T-helper 2 cell treated with Interferon-gamma antibody and Interleukin-4, amounts not matched to agents 100 ng/mL and 5 ng/mL, for 36 hours (primary cell): ENCODE measurements around the gene MCFD2. TPM values are rescaled to one million over a fixed set of nuclear protein-coding genes. Genes with fewer than 3 reads are reported as not detected.

Experiments
- intact Hi-C: fragments of 100-400 bp; cut with micrococcal nuclease; formaldehyde crosslinking; loops from one replicate; pipeline ENCODE4 v1.15.1; 2023
- total RNA-seq: library from RNA; stranded (reverse); gene quantifications from 2 replicates; pipeline ENCODE4 v1.2.3, GENCODE V29; 2022

The MCFD2 gene
- total RNA-seq, result 46.2 and 47.8 TPM in 2 replicates

DNA sequence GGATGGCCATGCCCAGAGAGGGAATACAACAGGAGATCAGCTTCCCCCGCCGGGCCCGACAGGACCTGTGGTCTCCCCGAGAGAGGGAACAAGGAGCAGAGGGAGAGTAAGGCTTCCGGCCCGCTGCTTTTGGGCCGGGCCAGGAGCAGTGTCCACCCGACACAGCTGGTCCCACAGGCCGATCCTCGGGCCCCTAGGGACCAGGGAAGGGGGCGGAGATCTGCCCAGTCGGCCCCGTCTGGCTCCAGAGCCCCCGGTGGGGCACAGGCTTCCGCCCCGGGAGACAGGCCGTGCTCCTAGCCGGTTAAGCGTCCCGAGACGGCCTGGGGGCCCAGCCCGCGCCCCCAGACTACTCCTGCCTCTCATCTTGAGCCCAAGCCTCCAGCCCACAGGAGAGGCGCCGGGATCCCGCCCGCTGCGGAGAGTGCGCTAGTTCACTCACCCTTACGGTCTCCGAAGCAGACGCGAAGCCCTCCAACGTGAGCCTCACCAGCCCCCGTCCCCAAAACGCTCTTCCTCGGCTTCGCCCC is at the start of gene MCFD2:
Gene MCFD2, minus strand, starts transcription at position 526 of the 530 bp plus-strand sequence. CDS start 6,635 bp downstream, outside the sequence.
- intact Hi-C loops, result no loop called here

GRCh38 chr2:46964835-46965560 is 49.4 kb upstream of the MCFD2 start:
- intact Hi-C loops, result no loop called here

GRCh38 chr2:46963941-46964673 is 48.5 kb upstream of the MCFD2 start:
- intact Hi-C loops, result no loop called here

GRCh38 chr2:46963210-46963609 is 47.6 kb upstream of the MCFD2 start:
- intact Hi-C loops, result no loop called here

- intact Hi-C loops, result no loop called here
Measured at GRCh38 chr2:46962751-46963150, 47.1 kb upstream of the MCFD2 start.

- intact Hi-C loops, result no loop called here
Measured at GRCh38 chr2:46960618-46961017, 45.0 kb upstream of the MCFD2 start.

- intact Hi-C loops, result no loop called here
Measured at GRCh38 chr2:46958431-46959017, 42.9 kb upstream of the MCFD2 start.

DNA sequence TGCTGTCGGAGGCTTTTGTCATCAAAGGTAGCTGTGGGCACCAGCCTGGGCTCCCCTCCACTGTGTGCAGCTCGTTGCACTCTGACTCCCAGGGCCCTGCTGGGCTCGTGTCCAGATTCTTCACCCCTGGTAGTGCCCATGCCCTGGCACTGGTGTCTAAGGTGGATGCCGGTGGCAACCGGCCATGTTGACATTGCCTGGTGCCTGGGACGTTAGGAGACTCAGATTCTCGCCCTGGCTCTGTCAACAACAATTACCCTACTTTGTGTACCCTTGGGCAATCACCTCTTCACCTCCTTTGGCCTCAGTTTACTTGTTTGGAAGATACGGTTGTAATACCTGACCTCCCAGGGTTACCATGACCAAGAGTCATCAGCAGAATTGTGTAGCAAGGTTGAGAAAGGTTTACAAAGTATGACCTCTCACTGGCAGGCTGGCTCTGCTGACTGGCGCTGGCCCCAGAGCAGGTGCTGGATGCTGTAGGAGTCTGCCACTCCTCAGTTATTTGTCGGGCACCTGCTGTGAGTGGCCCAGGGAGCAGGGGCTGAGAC is 41.5 kb upstream of the MCFD2 start:
- intact Hi-C loops, result no loop called here

- intact Hi-C loops, result no loop called here
Measured at GRCh38 chr2:46955764-46956163, 40.2 kb upstream of the MCFD2 start.

DNA sequence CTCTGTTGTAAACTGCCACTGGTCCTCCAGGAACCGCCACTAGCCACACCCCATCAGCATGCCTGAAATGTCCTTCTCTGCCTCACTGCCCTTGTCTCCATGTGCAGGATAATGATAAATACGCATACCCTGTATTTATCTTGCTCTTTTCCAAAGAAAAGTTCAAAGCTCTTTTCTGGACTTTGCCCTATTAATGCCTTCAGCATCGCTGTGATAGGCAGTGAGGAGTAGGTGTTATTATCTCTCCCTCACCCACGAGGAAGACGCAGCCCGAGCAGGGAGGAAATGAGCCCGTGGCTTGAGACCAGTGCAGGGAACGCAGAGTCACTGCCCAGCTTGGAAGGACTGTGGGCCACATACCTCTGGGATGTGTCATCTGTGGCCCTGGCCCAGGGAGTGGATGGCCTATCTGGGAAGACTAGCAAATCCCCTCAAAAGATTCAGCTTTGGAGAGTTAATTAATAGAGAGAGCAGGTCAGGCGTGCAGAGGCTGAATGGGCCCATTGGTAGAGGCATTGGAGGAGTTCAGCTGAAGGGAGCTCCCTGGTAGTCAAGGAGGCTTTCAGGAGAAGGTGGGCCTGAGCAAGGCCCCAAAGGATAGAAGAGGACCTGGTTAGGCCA is 39.5 kb upstream of the MCFD2 start:
- intact Hi-C loops, result no loop called here

DNA sequence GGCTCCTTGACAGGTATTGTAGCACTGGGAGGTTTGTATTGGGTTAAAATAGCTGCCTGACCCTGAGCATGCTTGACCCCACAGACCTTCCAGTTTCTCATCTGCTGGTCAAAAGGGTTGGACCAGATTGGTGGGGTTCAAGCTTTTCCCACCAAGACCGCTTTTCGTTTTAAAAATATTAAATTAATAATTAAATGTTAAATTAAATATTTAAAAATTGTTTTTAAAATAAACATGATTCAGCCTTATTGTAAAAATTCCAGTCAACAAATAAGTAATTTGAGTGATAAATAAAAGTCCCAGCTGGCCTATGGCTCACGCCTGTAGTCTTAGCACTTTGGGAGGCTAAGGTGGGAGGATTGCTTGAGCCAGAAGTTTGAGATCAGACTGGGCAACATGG is 36.6 kb upstream of the MCFD2 start:
- intact Hi-C loops, result no loop called here

- intact Hi-C loops, result no loop called here
Measured at GRCh38 chr2:46951290-46952064, 35.9 kb upstream of the MCFD2 start.

- intact Hi-C loops, result no loop called here
Measured at GRCh38 chr2:46950314-46950713, 34.7 kb upstream of the MCFD2 start.

DNA sequence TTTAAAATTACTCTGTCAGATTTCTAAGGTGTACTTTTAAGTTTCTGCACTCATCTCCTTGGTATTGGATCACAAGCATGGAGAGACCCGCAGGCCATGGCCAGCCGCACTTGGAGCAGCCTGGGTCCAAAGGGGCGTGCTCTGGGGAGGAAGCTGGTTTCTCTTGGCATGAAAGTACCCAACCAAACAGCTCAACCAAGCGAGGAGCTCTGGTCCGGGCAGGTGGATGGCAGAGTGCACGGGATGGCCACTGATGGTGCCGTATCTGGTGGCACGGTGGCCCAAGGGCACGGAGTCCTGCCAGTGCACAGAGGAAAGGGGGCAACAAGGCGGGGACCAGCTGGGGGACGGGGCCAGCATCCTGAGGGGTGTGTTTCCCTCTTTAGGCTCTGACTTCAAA is 32.2 kb upstream of the MCFD2 start:
- intact Hi-C loops, result no loop called here

DNA sequence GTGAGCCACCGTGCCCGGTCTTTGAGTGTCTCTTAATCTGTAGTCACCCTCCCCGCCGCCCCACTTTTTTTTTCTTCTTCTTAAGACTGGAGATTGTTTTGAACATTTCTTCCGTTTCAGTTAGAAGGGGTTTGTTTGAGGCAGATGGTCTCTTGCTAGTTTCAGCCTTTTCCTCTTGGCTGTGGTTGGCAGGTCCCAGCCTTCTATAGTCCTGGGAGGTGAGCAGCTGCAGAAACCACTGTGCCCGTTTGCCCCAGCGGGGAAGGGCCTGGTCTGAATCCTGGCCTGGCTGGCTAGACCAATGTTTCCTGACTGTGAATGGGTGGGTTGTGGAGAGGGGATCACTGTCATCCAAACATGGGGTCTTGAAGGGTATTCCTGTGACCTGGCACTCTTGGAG is 30.1 kb upstream of the MCFD2 start:
- intact Hi-C loops, result no loop called here

DNA sequence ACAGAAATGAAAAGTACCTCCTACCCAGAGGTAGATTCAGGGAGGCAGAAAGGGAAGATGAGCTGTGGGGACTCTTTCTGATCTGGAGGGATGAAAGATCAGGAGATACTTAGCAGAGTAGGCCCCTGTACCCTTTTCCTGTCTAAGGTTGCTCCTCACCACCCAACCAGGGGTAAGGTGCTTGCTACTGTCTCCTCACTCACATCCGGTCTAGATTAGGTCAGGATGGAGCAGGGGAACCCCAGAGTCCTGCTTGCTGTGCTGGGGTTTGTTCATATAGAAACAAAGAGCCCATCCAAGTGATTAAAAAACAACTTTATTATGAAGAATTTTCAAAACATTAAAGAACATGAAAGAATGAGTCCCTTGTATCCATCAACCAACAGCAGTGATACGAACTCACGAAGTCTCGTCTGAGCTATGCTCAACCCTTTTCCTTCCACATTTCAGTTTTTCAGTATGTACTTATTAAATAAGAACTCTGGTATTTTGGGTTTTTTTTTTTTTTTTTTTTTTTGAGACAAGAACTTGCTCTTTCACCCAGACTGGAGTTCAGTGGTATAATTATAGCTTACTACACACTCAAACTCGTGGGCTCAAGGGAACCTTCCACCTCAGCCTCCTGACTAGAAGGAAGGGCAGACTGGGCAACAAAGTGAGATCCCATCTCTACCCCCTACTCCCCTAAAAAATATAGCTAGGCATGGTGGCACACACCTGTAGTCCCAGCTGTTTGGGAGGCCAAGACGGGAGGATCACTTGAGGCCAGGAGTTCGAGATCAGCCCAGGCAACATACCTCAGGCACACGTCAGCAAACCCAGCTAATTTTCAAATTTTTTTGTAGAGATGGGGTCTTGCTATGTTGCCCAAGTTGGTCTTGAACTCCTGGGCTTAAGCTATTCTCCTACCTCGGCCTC is 28.5 kb upstream of the MCFD2 start:
- intact Hi-C loops, result no loop called here

GRCh38 chr2:46942891-46943626 is 27.5 kb upstream of the MCFD2 start:
- intact Hi-C loops, result loop anchor here (1.0 kb wide), 1 partner anchor 42 kb away; no protein-coding TSS in a partner anchor

GRCh38 chr2:46942143-46942526 is 26.5 kb upstream of the MCFD2 start:
- intact Hi-C loops, result loop anchor here (1.0 kb wide), 1 partner anchor 43 kb away; no protein-coding TSS in a partner anchor
